Nasal cavity respiratory epithelium epithelial cell of viscerocranial mucosa (primary cell): Measurements from ENCODE around the gene IL24. TPM values are rescaled to one million over a fixed set of nuclear protein-coding genes. Genes with fewer than 3 reads are reported as not detected.

ENCODE experiments used
- total RNA-seq: library from RNA; depleted of rRNA; stranded (reverse); fragments of >200 nt; gene quantifications from 2 replicates; pipeline ENCODE4 v1.2.3, GENCODE V29; 2014

Gene IL24, protein sequence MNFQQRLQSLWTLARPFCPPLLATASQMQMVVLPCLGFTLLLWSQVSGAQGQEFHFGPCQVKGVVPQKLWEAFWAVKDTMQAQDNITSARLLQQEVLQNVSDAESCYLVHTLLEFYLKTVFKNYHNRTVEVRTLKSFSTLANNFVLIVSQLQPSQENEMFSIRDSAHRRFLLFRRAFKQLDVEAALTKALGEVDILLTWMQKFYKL
- 0.50 and 5.8 TPM in 2 replicates for total RNA-seq

GRCh38 chr1:206897175-206897574 lies at the start of gene IL24:
IL24 (plus strand) TSS chr1:206897443; CDS start chr1:206897833, 390 bp downstream.

DNA sequence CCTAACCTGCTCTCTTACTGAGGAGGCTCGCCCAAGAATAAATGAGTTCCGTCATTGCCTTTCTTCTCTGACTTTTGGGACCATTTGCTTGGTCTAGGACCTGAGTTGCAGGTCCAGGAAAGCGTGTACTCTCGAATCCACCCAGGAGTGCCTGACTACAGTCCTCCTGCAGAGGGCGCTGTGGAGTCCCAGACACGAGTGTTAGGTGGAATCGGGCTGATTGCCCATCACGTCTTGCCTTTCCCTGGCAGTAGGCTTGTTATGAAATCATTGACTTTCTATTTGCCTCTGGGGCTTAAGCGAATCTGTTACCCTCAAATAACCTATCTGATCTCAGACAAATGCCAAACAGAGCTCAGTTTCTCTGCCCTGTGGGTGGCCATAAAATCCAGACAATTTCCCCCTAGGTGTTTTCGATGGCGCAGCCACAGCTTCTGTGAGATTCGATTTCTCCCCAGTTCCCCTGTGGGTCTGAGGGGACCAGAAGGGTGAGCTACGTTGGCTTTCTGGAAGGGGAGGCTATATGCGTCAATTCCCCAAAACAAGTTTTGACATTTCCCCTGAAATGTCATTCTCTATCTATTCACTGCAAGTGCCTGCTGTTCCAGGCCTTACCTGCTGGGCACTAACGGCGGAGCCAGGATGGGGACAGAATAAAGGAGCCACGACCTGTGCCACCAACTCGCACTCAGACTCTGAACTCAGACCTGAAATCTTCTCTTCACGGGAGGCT lies 32.1 kb upstream of the IL24 start, which contains the start of gene IL20:
IL20 (plus strand) TSS at position 685 of the 733 bp plus-strand sequence. CDS start 230 bp downstream, outside the sequence.

DNA sequence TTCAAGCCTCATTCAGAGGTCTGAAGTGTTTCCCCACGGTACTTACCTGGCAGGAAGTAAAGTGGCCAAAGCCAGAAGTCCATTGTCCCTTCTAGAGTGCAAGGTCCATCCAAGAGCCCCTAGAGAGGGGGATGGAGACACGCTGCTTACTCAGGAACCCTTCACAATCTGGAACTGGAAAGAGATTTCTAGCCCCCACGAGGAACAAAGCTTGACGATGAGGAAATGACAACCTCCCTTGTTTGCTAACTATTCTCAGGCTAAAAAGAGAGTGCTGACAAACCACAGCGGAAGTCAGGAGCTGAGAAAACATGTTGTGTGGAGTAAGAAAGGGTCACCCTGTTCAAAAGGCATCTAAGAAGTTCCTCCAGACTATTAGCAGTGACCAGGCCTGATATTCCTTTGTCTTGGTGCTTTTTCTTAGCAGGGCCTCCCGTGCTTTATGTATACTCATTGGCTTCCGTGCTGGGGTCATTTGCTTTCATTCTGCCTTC lies 24.6 kb downstream of the IL24 start, which contains the start of gene FCMR:
FCMR (minus strand) TSS at position 170 of the 494 bp plus-strand sequence; CDS start at position 83, 87 bp downstream.

GRCh38 chr1:206946261-206946660 lies 49.0 kb downstream of the IL24 start, which contains the start of gene PIGR:
PIGR (minus strand) TSS chr1:206946466; CDS start chr1:206940531, 5,935 bp downstream.

Other genes starting within 250 kb of the IL24 start
- 40.3 and 66.2 TPM in 2 replicates for gene MAPKAPK2, start 212.5 kb upstream of the IL24 start, total RNA-seq
- not detected in 2 replicates for gene IL19, start 126.7 kb upstream of the IL24 start, total RNA-seq
- gene IL10, start 124.9 kb upstream of the IL24 start, total RNA-seq, result not detected in 2 replicates
- gene IL20, start 31.8 kb upstream of the IL24 start, total RNA-seq, result 0.43 and 3.8 TPM in 2 replicates
- gene FCMR, start 24.5 kb downstream of the IL24 start, total RNA-seq, result 0.34 and 0.36 TPM in 2 replicates
- 1.7 and 14.5 TPM in 2 replicates for gene PIGR, start 49.0 kb downstream of the IL24 start, total RNA-seq
- gene FCAMR, start 73.0 kb downstream of the IL24 start, total RNA-seq, result under 0.01 TPM in 1 of 2 replicates, not detected in the other
- 33.2 and 37.3 TPM in 2 replicates for gene C1orf116, start 135.3 kb downstream of the IL24 start, total RNA-seq
- gene YOD1, start 153.8 kb downstream of the IL24 start, total RNA-seq, result 15.8 and 26.3 TPM in 2 replicates
- gene PFKFB2, start 155.8 kb downstream of the IL24 start, total RNA-seq, result 35.8 and 98.8 TPM in 2 replicates
- gene C4BPB, start 191.4 kb downstream of the IL24 start, total RNA-seq, result not detected in 2 replicates
- not detected in 2 replicates for gene C4BPA, start 206.8 kb downstream of the IL24 start, total RNA-seq